NCI-H187 (cell line): Measurements from ENCODE around the gene IKZF4.
A peak's percentile ranks its signal among the peaks of the same experiment; 100 is the strongest.
"Not testable (repeated sequence)": the region's sequence is repeated elsewhere in the genome, so short reads cannot be mapped to it uniquely, and the experiment has no call there.

Source experiments
- DNase-seq, 2 experiments: peaks; one replicate each; lab custom pipeline; 2025; lab: John Stamatoyannopoulos, UW

The IKZF4 gene

DNA sequence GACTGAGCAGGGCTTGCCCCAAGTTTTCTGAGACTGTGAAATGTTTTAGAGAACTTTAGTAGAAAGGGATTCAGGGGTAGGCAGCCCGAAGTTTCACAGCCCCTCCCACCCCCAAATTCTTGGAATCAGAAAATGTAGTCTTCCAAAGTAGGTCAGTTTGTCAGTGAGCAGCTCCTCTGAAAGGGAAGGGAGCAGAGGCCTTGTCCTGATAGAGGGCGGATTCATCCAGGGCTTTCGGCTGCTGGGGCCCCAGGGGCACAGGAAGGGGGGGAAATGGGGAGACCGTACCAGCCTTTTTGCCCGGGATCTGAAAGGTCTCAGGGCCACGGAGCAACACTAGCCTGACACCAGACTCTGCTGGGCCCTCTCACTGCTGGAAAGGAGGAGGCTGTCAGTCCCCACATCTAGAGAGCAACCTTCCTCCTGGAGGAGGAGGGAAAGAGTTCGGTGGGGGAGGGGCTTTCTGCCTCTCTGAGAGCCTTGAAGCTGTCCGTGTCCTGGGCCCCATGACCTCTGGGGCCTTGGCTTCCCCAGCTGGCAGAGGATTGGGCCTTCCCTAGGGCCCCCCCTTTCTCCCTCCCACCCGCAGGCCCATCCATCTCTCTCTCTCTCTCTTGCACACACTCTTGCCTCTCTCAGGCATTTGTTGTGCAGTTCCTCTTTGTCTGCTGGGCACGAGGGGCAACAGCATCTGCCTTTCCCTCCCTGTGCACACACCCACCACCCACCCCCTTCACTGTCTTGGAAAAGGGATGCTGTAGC, at the start of gene IKZF4:
Gene IKZF4 (plus strand): TSS at position 621 of the 762 bp plus-strand sequence. CDS start 451 bp downstream, outside the sequence.
- DNase-seq = no peak

DNA sequence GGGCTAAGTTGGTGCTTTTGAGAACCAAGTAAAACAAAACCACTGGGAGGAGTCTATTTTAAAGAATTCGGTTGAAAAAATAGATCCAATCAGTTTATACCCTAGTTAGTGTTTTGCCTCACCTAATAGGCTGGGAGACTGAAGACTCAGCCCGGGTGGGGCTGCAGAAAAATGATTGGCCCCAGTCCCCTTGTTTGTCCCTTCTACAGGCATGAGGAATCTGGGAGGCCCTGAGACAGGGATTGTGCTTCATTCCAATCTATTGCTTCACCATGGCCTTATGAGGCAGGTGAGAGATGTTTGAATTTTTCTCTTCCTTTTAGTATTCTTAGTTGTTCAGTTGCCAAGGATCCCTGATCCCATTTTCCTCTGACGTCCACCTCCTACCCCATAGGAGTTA, 48.8 kb upstream of the IKZF4 start:
- no peak for DNase-seq

DNA sequence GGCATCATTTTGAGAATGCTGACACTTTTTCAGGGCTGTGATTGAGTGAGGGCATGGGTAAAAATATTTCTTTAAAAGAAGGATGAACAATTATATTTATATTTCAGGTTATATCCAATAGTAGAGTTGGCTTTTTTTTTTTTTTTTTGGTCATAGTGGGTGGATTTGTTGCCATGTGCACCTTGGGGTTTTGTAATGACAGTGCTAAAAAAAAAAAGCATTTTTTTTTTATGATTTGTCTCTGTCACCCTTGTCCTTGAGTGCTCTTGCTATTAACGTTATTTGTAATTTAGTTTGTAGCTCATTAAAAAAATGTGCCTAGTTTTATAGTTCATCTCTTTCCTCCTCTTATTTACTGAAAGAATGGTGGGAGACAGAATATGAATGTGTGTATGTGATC, 48.4 kb upstream of the IKZF4 start:
- DNase-seq = no peak

DNA sequence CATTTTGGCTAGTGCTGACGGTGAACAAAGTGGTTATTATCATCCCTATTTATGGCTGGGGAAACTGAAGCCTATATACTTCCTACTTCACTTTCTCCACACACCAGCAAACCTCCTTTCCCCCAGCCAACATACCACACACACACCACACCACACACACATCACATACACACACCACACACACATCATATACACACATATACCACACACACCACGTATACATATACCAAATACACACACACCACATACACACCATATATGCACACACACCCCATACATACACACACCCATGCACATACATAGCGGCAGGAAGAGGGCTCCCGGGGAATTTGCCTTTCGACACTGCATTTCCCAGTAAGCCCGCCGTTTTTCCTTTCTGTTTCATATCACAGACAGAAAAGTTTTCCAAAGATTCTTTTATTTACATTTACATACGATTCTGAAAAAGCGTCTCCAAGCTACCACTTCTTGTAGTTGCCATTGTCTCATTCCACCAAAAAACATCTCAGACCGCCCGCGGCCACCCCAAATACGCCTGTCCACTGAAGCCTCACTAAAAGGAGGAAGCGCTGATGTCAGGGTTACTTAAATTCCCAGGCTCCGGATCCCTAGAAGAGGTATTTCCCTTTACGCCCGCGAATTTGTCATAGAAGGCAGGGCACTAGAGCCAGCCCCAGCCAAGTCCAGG, 47.8 kb upstream of the IKZF4 start:
- DNase-seq = no peak

DNA sequence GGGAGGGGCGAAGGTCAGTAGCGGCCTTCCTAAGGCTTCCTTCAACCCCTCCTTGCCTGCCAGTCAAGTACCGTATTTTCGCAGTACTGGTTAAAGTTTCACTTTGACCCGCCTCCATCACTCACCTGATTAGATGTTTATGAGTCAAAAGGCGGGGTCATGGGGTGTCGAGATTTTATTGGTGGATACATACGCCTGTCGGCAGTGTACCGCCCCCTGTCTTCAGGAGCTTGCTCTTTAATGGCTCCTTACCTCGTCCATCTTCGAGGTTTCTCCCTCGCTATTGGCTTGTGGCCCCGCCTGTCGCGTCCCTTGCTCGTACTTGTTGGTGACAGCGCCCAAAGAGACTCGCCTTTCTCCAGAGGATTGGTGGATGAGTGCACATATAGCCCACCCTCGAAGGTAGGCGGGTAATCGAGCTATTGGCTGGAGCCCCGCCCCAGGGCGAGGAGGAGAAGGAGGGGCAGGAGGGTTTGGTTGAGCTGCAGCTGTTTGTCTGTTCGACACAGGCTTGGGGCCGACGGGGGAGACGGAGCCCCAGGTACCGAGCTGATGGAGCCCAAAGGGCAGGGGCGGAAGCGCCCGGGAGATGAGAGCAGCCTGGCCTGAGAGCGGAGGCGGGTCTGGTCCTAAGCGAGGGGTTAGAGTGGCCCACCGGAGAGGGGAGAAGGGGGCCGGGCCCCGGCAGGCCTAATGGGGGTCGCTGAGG, 47.1 kb upstream of the IKZF4 start, which contains the start of gene RAB5B:
Gene RAB5B (plus strand): TSS at position 480 of the 709 bp plus-strand sequence. CDS start 12,883 bp downstream, outside the sequence.
- DNase-seq = peak; percentile 99 to 100

DNA sequence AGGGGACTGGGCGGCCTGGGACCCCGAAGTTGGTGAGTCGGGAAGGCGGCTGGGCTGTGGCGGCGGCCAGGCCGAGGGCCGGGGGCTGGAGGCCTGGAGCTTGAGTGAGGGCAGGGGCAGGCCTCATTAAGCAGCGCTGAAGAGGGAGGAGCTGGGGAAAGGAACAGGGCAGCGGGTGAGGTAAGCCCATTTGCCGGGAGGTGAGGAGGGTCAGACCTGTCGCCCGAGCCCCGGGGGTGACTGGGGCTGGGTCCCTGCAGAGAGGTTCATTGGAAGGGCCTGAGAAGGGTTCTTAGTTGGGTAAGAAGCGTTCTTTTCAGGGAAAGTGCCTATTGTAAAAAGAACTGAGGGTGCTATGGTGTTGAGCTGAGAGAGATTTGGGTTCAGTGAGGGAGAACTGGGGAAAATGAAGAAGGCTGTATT, 46.5 kb upstream of the IKZF4 start:
- no peak for DNase-seq

DNA sequence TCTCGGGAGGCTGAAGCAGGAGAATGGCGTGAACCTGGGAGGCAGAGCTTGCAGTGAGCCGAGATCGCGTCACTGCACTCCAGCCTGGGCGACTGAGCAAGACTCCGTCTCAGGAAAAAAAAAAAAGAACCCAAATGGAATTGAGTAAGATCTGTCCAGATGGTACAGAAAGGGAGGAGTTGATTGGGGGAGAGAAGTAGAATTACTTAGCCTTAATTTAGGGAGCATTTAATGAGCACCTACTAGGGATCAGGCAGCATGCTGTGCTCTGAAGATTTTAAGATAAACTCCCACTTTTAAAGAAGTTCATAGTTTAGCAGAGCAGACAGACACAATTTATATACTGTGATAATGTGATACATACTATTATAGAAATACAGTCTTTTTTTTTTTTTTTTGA, 42.5 kb upstream of the IKZF4 start:
- no peak for DNase-seq

DNA sequence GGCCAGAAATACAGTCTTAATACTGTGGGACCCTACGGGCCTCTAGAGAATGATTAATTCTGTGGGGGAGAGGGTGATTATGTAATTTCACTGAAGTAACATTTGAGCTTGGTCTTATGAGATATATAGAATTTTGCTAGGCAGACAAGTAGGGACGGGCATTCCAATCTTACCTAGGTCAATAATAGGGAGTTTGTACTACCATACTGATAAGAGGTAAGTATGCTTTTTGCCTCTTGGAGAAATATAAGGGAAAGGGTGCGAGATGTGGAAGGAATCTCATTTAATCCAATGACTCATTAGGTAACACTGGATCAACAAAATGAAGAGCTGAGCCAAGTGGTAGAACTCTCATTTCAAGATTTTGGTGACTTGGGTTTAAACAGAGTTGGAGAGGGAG, 41.8 kb upstream of the IKZF4 start:
- DNase-seq = no peak

DNA sequence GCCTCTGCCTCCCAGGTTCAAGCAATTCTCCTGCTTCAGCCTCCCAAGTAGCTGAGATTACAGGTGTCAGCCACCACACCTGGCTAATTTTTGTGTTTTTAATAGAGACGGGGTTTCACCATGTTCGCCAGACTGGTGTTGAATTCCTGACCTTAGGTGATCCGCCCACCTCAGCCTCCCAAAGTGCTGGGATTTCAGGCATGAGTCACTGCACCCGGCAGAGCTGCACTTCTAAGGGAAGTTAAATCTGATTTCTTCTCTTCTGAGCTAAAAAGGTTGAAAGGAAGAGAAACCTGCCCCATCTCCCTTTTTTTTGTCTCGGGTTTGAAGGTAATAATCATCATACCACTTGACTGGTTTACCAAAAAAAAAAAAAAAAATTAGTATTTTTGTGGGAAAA, 39.0 kb upstream of the IKZF4 start:
- not testable (repeated sequence) for DNase-seq

DNA sequence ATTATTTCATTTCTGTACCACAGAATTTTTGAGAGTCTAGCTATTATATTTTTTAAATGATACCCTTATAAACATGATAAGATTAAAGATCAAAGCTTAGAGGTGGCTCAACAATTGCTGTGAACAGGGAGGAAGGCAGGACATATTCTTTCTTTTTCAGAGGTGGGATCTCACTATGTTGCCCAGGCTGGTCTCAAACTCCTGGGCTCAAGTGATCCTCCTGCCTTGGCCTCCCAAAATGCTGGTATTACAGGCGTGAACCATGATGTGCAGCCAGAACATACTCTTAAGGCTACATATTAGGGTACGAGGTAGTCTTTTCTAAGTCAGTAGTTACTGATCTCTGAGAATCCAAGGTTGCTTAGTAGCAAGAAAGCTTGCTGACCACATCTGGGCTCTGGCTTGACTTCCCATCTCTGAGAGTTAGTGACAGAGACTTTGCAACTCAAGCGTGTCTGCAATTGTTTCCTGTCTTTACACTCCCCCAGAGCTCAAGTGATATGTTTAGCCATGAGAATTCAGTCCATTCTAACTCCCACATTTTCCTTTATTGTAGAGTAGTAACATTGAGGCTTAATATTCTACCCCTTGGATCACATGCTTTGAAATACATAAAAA, 38.4 kb upstream of the IKZF4 start:
- no peak for DNase-seq

DNA sequence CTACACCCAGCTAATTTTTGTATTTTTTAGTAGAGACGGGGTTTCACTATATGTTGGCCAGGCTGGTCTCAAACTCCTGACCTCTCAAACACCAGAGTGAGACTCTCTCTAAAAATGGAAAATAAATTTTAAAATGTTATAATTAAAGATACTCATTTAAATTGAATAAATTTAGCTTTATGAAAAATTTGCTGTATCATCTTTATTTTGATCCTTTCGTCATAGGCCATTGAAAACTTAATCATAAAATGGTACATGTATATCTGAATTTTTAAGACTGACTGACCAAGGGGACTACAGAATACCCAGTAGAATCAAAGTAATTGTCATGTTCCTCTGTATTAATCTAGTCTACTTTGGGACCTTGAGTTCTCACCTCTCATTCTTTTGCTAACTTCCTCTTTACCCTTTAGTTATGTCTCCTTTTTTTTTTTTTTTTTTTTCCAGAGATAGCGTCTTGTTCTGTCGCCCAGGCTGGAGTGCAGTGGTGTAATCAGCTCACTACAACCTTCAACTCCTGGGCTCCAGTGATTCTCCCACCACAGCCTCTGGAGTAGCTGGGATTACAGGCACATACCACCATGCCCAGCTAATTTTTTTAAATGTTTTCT, 37.5 kb upstream of the IKZF4 start:
- no peak for DNase-seq

DNA sequence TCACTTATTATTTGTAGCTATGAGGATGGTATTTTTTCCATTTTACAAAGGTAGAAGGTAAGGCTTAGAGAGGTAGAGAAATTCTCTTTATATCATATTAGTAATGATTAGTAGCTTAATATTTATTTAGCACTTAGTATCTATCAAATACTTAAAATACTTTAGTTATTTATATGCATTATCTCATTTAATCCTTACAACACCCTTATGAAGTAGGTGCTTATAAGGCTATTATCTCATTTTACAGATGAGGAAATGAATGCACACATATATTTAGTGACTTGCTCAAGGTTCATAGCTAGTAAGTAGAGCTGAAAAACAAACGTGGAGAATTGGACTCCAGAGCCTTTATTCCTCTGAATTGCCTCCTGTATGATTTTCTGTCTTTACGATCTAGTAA, 36.0 kb upstream of the IKZF4 start:
- DNase-seq = no peak

DNA sequence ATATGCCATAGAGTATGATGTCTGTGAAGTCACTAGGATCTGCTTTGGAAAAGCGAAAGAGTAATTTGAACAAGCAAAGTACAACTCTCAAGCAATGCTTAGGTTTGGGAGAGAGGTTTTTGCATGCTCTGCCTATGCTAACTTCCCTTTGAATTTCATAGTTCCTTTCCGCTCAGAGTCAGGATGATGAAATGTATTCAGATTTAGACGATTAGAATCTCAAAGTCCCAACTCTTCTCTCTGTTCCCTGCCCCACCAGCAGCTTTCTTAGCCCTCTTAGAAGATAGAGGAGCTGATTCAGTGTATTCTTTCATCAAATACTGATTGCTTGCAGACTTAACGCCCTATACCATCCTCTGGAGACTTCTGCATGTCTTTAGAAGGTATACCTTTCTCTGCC, 35.5 kb upstream of the IKZF4 start:
- DNase-seq = no peak

DNA sequence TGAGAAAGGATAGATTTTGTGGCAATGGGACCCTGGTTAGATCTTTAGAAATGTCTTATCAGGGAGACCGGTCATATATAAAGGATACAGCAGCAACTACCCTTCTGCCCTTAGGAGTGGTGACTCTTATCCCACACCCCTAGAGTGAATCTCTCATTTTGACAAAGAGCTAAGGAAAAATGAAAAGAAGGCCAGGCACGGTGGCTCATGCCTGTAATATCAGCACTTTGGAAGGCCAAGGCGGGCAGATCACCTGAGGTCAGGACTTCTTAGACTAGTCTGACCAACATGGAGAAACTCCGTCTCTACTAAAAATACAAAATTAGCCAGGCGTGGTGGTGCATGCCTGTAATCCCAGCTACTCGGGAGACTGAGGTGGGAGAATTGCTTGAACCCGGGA, 34.9 kb upstream of the IKZF4 start:
- not testable (repeated sequence) for DNase-seq

DNA sequence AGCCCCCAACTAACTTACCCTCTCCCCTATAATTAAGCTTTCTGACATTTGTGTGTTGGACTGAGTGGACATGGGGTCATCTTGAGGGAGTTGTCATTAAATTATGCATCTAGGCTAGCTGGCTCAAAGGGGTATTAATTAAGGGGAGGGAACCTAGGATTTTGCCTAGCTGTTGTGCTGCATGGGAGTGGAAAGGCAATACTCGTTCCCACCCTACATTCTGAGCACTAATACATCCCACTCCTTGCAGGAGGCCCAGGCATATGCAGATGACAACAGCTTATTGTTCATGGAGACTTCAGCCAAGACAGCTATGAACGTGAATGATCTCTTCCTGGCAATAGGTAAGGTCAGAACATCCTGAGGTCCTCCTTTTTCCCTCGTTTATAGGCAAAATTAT, 29.7 kb upstream of the IKZF4 start:
- no peak for DNase-seq

DNA sequence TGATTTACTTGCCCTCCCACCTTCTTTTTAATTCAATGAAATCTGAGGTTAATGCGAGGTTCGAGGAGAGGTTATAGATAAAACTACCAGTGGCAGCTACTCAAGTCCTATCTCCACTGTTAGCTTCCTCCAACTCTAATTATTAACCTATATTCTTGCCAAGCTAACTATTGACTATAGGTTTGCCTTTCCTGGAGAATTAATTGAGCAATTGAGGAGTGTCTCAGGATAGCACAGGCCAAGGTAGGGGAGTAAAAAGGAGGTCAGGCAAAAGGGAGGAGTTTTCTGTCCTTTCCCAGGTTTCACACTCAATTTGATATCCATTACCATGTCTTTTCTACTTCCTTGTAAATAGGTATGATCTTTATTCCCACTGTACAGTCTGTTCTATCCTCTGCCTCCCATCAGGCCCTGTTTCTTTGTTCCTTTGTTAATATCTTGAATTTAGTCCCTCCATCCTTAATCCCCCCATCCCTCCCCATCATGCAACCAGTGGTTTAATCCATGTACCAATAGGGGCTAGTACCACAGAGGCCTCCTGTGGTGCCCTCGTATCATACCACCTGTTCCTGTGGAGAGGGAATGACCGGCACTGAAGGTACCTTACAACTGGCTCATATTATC, 27.5 kb upstream of the IKZF4 start:
- DNase-seq = no peak

DNA sequence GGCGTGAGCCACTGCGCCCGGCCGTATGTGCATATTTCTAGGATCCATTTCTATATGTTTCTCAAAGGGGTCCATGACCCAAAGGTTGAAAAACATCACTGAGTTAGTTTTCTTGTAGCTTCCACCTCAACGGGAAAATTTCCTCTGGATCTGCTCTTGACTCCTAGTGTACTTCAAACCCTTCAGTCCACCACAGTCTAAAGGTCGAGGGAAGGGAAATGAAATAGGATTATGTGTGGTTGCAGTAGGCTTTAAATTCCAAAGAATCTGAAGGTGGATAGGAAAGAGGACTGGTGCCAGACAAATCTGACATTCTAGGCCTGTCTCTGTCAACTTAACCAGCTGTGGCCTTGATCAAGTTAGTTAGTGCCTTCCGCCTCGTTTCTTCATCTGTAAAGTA, 25.5 kb upstream of the IKZF4 start:
- no peak for DNase-seq

DNA sequence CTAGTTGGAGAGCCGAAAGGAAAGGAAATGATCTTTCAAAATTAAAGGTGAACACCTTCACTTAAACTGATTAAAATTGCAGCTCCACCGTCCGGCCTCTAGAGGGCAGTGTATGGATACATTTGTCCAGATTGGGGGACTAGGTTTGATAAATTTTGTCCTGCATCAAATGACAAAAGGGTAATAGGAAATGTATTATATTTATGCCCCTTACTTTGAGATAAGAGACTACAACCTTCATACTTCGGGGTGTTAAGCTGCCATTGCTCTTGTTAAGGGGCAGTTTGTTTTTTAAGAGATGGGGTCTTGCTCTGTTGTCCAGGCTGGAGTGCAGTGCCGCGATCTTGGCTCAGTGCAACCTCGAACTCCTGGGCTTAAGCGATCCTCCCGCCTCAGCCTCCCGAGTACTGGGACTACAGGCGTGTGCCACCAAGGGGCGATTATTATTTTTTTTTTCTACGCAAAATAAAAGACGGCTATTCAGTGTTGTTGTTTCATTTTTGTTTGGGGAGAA, 24.6 kb upstream of the IKZF4 start:
- peak; percentile 40 to 43 for DNase-seq

DNA sequence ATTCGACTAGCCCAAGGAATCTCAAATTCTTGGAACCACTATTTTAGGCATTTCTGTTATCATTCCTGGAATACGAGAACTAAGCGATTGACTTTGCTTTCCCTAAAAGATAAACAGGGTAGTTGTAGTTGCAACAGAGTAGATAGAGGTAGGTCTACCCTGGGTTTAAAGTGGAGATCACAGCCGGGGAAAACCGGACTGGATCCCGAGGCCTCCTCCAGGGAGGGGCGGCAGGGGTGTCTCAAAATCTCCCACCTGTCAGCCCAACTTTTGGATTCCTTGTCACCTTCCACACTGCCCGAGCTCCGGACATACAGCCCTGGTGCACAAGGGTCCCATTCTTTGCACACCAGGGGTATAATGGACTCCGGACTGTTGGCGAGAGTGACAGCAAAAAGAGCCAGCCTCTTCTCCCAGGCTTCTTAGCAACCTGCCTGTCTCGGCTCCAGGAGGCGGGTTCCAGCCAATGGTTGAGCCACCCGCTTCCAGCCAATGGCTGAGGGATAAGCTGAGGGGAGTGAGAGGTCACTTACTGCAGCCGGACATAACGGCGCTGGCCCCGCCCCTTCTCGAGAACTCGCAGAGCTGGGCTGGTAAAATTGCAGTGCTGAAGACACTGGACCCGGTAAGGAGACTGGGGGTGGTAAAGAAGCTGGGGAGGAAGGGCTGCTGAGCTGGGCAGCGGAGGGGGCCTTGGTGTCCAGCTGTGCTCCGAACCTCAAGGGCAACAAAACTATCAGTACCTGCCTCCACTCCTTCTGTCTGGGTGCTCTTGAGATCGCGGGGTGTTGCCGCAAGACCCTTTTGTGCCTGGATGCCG, 23.9 kb upstream of the IKZF4 start, which contains the start of gene SUOX:
Gene SUOX (plus strand): TSS at position 562 of the 820 bp plus-strand sequence. CDS start 4,946 bp downstream, outside the sequence.
- DNase-seq = peak; percentile 82 to 88

DNA sequence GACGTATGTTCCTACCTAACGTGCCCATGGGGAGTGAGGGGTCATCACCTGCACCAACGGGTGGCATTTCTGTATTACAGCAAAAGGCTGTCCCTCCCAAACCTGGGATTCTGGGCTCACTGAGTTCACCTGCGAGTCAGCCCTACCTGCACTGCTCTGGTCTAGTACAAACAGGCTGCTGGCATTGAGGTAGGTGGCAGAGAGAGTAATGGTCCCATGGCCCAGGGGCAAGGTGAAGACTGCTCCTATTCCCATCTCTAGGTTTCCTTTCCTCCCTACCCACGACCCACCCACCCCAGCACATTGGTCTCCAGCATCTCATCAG, 23.3 kb upstream of the IKZF4 start:
- no peak for DNase-seq
